Subcutaneous adipose tissue (tissue), 4 donors: ENCODE data around the gene MYMK. TPM values are rescaled to one million over a fixed set of nuclear protein-coding genes. Genes with fewer than 3 reads are reported as not detected.

ENCODE experiments used
- CTCF ChIP-seq: fragments of 450-650 bp; IDR thresholded peaks from one replicate; pipeline ENCODE4 v1.5.1; 2016; ENCODE audit warnings: low read depth, mild to moderate bottlenecking, control low read depth, antibody characterized with exemption, moderate library complexity
- total RNA-seq, 4 donors: library from RNA; depleted of rRNA; stranded (reverse); fragments of >200 nt; gene quantifications; one replicate each; pipeline ENCODE4 v1.1.0, GENCODE V29; 2016

Gene MYMK
- total RNA-seq, 4 donors from 2014 or later = not detected

- TF ChIP-seq CTCF = no peak
Measured at GRCh38 chr9:133510926-133511505, 13.7 kb downstream of the MYMK start.

GRCh38 chr9:133509179-133510083 is 15.3 kb downstream of the MYMK start:
- TF ChIP-seq CTCF = no peak

- no peak for TF ChIP-seq CTCF
Measured at GRCh38 chr9:133508046-133508445, 16.7 kb downstream of the MYMK start.

GRCh38 chr9:133507246-133507965 is 17.4 kb downstream of the MYMK start:
- TF ChIP-seq CTCF = no peak

- no peak for TF ChIP-seq CTCF
Measured at GRCh38 chr9:133506653-133507038, 18.1 kb downstream of the MYMK start.

GRCh38 chr9:133505901-133506652 is 18.7 kb downstream of the MYMK start:
- no peak for TF ChIP-seq CTCF
